ENCODE measurements around the gene GP1BA.

- no peak for TF ChIP-seq CTCF (IDR thresholded peaks at IDR 0.05)
- peak; percentile 97 for TF ChIP-seq POLR2A (IDR thresholded peaks at IDR 0.05)
Observed at GRCh38 chr17:4948166-4948930, 16.3 kb downstream of the GP1BA start, which contains the start of gene PFN1.
